Left lung (tissue), 10 donors: Measurements from ENCODE around the gene CORO7. TPM values are rescaled to one million over a fixed set of nuclear protein-coding genes. Genes with fewer than 3 reads are reported as not detected.

ENCODE experiments used
- ATAC-seq: fragments of 200-7000 bp; cut with Tn5 transposase; one replicate; pipeline ENCODE4 v1.9.1; 2020; ENCODE audit warnings: moderate library complexity
- DNase-seq, 4 donors: peaks; one replicate each; pipeline ENCODE4 v3.0.0-alpha.2; 2013 to 2020
- H3K27ac ChIP-seq, 2 donors: fragments of 200-600 bp; sonication (generic) in 1 of 2; one replicate each; pipeline versions ENCODE4 v1.5.0 to v1.8.0; 2020 to 2021
- H3K27me3 ChIP-seq, 2 donors: fragments of 200-600 bp; sonication (generic) in 1 of 2; one replicate each; pipeline versions ENCODE4 v1.5.0 to v1.8.0; 2020 to 2021
- H3K36me3 ChIP-seq, 2 donors: fragments of 200-600 bp; sonication (generic) in 1 of 2; one replicate each; pipeline versions ENCODE4 v1.5.0 to v1.8.0; 2020 to 2021
- H3K4me1 ChIP-seq, 2 donors: fragments of 200-600 bp; one replicate each; pipeline ENCODE4 v1.8.0; 2021
- H3K4me3 ChIP-seq, 2 donors: fragments of 200-600 bp; sonication (generic) in 1 of 2; one replicate each; pipeline versions ENCODE4 v1.5.0 to v1.8.0; 2020 to 2021; ENCODE audit warnings: mild to moderate bottlenecking in 1 of 2
- H3K9me3 ChIP-seq, 2 donors: fragments of 200-600 bp; sonication (generic) in 1 of 2; one replicate each; pipeline versions ENCODE4 v1.5.0 to v1.8.0; 2020 to 2021
- CTCF ChIP-seq, 2 donors: fragments of 200-600 bp; sonication (generic) in 1 of 2; IDR thresholded peaks; one replicate each; pipeline versions ENCODE4 v1.5.0 to v1.8.0; 2021; ENCODE audit warnings: antibody characterized with exemption in 2 of 2
- intact Hi-C, 2 donors: fragments of 100-400 bp; cut with DNase I; formaldehyde crosslinking; loops; one replicate each; pipeline versions ENCODE4 v1.11.2 to v1.14.2; 2022
- polyA plus RNA-seq, 6 donors: library from polyadenylated mRNA; unstranded; fragments of 120-200 nt; gene quantifications; one replicate each; pipeline ENCODE4 v1.2.1, GENCODE V29; 2013; ENCODE audit not compliant: insufficient read length in 6 of 6
- total RNA-seq, 2 donors: library from RNA; stranded (reverse); fragmentation: NEBNext Ultra II Directional; extraction: Animal tissue kit (Norgen Biotek cat#: 25700); gene quantifications; one replicate each; pipeline ENCODE4 v1.2.1, GENCODE V29; 2021
- donor health status: DM: no; HTN: yes; CAD: no.
- donor health status: DM: no; HTN: no; CAD: no.

The CORO7 gene
- total and polyA plus RNA-seq, 8 donors, result 15.7 to 81.7 (median 21.6) TPM

DNA sequence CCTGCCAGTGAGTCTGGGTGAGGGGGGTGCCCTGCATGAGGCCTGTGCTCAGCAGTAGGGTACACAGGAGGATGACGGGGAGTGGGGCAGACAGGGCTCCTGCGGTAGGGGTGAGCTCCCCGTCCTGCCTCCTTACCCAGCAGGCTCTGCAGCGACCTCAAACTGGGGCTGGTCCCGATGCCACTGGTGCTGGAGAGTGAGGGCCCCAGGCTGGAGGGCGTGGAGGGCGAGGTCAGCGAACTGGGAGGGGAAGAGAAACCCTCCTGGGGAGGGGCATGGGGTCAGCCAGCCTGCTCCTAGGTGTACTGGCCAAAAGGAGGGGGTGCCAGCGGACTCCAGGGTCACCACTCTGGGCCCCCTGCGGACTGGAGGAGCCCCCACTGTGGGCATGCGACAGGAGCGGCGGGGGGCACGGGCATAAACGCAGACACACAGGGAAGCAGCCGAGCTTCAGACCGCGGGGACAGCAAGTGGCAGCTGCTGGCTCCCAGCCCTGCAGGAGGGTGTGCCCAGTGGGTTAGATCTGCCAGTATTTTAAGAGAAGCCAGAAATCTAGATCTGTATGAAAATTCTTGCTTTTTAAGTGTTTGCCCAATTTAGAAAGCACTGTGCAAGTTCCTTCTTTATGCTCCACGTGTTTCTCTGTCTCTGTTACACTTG is 53.8 kb downstream of the CORO7 start:
- Histone ChIP-seq H3K4me3 (no peak overlapping the region), H3K4me1 (no peaks in the 10 kb centered on the region), H3K36me3 (peaks cover 0 to 90% of the 10 kb centered on the region in 2 donors), H3K27ac (no peak overlapping the region), H3K9me3 (no peaks in the 10 kb centered on the region), H3K27me3 (no peaks in the 10 kb centered on the region)
- intact Hi-C loops, result no loop called here
- TF ChIP-seq CTCF (IDR thresholded peaks at IDR 0.05), result no peak
- DNase-seq, result peak in 1 of 4 donors; percentile 69
- ATAC-seq, result peak; percentile 4

DNA sequence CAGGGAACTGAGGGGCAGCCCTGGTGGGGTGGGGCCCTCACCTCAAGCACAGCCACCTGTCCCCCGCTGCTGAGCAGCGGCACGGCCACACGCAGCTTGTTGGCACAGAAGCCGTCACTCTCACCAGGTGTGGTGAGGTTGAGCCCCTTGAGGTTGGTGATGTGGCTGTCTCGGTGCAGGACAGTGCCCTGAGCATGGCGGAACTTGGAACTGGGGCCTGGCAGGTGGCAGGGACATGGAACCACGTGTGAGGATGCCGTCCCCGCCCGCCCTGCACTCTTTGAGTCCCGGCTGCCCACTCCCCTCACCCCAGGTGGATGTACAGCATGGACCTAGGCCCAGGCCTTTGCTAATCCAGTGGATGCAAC is 54.5 kb downstream of the CORO7 start:
- Histone ChIP-seq H3K36me3 (peaks cover 0 to 90% of the 10 kb centered on the region in 2 donors), H3K27me3 (no peaks in the 10 kb centered on the region), H3K9me3 (no peaks in the 10 kb centered on the region), H3K4me3 (no peak overlapping the region), H3K27ac (no peak overlapping the region), H3K4me1 (no peaks in the 10 kb centered on the region)
- intact Hi-C loops, result no loop called here
- peak in 1 of 4 donors; percentile 47 for DNase-seq
- TF ChIP-seq CTCF (IDR thresholded peaks at IDR 0.05), result no peak
- no peak for ATAC-seq

- H3K36me3 ChIP-seq, result peaks cover 0 to 93% of the 10 kb centered on the region in 2 donors
- no peak overlapping the region for H3K27ac ChIP-seq
- DNase-seq (peak in 1 of 4 donors; percentile 64), ATAC-seq (no peak)
- intact Hi-C loops, result no loop called here
- H3K4me1 ChIP-seq, result no peaks in the 10 kb centered on the region
- H3K9me3 ChIP-seq, result no peaks in the 10 kb centered on the region
- H3K4me3 ChIP-seq, result no peak overlapping the region
- no peak for TF ChIP-seq CTCF (IDR thresholded peaks at IDR 0.05)
- H3K27me3 ChIP-seq, result no peaks in the 10 kb centered on the region
Measured at GRCh38 chr16:4361033-4361943, 55.1 kb downstream of the CORO7 start.

DNA sequence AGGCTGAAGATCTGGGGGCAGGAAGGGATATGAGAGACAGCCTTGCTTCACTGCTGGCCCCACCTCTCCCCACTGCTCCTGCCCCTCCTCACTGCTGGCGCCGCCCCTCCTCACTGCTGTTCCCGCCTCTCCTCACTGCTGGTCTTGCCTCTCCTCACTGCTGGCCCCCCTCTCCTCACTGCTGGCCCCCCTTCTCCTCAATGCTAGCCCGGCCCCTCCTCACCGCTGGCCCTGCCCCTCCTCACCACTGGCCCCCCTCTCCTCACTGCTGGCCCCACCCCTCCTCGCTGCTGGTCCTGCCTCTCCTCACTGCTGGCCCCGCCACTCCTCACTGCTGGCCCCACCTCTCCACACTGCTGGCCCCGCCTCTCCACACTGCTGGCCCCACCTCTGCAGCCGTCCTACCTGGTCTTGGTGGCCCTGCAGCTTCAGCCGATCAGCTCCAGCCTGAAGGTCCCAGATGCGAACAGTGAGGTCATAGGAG is 55.8 kb downstream of the CORO7 start:
- DNase-seq (peak in 1 of 4 donors; percentile 67), ATAC-seq (peak; percentile 35)
- H3K9me3 ChIP-seq, result no peaks in the 10 kb centered on the region
- intact Hi-C loops, result no loop called here
- H3K27me3 ChIP-seq, result no peaks in the 10 kb centered on the region
- H3K27ac ChIP-seq, result no peak overlapping the region
- peaks cover 0 to 94% of the 10 kb centered on the region in 2 donors for H3K36me3 ChIP-seq
- no peaks in the 10 kb centered on the region for H3K4me1 ChIP-seq
- H3K4me3 ChIP-seq, result no peak overlapping the region
- TF ChIP-seq CTCF (IDR thresholded peaks at IDR 0.05), result no peak

DNA sequence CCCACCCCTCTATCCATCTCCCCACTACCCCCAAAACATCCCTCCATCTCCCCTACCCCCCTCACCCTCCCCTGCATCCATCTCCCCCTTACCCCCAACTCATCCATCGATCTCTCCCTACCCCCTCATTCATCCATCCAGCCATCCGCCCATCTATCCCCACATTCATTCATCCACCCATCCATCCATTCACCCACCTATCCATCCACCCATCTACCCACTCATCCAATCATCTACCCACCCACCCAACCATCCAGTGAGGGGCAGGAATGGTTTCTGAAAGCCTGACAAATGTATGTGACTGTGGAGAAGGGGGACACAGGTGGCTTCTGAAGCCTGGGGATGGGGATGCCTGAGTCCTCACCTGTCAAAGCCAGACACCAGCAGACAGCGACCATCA is 56.5 kb downstream of the CORO7 start:
- H3K27me3 ChIP-seq, result no peaks in the 10 kb centered on the region
- ATAC-seq (no peak), DNase-seq (no peak)
- H3K4me3 ChIP-seq, result no peak overlapping the region
- TF ChIP-seq CTCF (IDR thresholded peaks at IDR 0.05), result no peak
- intact Hi-C loops, result loop anchor here (2.0 to 5.0 kb wide), 2 partner anchors 42 to 43 kb away; no protein-coding TSS in a partner anchor
- no peaks in the 10 kb centered on the region for H3K9me3 ChIP-seq
- H3K4me1 ChIP-seq, result no peaks in the 10 kb centered on the region
- peaks cover 0 to 95% of the 10 kb centered on the region in 2 donors for H3K36me3 ChIP-seq
- H3K27ac ChIP-seq, result no peak overlapping the region
